ENCODE results near the gene MAST2.

GRCh38 chr1:46081206-46081605, 277.8 kb downstream of the MAST2 start:
- no peak for TF ChIP-seq CTCF (IDR thresholded peaks at IDR 0.05; ENCODE audit: low read length)
- no peak for TF ChIP-seq EZH2phosphoT487 (IDR thresholded peaks at IDR 0.05; ENCODE audit: low read length)
